AG09309 (cell line): Measurements from ENCODE around the gene CTNND1.

Source experiments
- DNase-seq: peaks from one replicate; pipeline ENCODE4 v3.0.0-alpha.2; 2010; ENCODE audit warnings: low read depth
- H3K4me3 ChIP-seq: 2 replicates; pipeline ENCODE4 v1.5.1; 2011; ENCODE audit warnings: mild to moderate bottlenecking, low read depth, low read length, moderate library complexity; ENCODE audit not compliant: control insufficient read depth
- TF ChIP-seq, protein P1 (sequence below): IDR thresholded peaks from 2 replicates; pipeline ENCODE4 v1.5.1; 2011; ENCODE audit warnings: mild to moderate bottlenecking, low read depth, low read length, inconsistent platforms; ENCODE audit not compliant: insufficient read depth, control insufficient read depth; ENCODE audit errors: missing control alignments

CTNND1 gene

DNA sequence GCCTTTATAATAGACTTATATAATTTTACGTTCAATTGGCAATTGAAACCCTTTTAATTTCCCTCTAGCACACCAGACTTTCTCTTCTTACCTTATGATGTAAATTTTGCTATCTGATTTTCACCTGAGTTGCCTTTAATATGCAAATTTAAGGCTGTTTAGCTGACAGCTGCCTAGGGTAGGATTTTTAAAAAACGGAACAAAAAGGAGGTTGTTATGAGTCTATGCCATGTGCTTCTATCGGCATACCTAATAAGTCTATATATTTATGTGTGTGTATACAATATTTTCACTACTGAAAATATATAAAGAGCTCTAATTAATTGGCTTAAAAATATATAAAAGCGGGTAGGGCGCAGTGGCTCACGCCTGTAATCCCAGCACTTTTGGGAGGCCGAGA is 32.1 kb upstream of the CTNND1 start:
- no peak overlapping the region for H3K4me3 ChIP-seq
- DNase-seq, result no peak
- TF ChIP-seq, protein P1, sequence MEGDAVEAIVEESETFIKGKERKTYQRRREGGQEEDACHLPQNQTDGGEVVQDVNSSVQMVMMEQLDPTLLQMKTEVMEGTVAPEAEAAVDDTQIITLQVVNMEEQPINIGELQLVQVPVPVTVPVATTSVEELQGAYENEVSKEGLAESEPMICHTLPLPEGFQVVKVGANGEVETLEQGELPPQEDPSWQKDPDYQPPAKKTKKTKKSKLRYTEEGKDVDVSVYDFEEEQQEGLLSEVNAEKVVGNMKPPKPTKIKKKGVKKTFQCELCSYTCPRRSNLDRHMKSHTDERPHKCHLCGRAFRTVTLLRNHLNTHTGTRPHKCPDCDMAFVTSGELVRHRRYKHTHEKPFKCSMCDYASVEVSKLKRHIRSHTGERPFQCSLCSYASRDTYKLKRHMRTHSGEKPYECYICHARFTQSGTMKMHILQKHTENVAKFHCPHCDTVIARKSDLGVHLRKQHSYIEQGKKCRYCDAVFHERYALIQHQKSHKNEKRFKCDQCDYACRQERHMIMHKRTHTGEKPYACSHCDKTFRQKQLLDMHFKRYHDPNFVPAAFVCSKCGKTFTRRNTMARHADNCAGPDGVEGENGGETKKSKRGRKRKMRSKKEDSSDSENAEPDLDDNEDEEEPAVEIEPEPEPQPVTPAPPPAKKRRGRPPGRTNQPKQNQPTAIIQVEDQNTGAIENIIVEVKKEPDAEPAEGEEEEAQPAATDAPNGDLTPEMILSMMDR, result no peak

DNA sequence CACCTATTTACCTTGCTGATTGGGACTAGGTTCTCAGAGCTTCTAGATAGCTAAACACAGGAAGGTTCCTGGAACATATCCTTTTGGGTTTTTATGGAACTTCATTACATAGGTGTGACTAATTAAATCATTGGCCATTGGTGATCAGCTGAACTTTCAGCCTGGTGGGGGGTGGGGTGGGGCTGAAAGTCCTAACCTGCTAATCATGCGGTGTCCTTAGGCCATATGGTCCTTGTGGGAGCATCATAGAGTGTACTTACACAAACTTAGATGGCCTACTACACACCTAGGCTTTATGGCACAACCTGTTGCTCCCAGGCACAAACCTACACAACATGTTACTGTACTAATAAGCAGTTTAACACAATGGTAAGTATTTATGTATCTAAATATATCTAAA is 28.9 kb upstream of the CTNND1 start:
- TF ChIP-seq, protein P1, result no peak
- no peak overlapping the region for H3K4me3 ChIP-seq
- DNase-seq, result no peak

DNA sequence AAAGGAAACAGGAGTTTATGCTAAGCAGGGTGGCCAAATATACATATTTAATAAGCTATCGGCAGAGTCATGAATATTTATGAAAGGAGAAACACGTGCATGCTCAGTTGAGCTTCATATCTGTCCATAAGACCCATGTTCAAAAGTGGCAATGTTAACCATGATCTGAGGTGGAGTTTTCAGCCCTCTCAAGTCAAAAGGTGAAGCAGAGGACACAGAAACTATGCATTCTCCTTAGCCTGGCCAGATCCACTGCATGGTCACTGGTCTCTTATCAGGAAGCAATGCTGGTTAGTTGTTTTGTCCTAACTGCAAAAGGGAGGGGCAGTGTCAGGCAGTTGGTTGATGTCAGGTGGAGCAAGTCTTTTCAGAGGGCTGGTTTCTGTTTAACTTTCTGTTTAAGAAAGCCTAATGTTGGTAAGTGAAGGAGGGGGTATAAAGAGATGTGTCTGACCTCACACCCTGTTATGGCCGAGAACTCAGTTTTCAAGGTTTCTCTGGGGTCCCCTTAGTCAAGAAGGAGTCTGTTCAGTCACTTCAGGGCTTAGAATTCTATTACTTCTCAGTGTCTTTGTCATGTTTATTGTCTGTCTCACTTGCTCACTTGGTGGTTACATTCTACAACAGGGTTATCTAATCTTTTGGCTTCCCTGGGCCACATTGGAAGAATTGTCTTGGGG is 25.8 kb upstream of the CTNND1 start:
- no peak for DNase-seq
- H3K4me3 ChIP-seq, result no peak overlapping the region
- TF ChIP-seq, protein P1, result no peak

DNA sequence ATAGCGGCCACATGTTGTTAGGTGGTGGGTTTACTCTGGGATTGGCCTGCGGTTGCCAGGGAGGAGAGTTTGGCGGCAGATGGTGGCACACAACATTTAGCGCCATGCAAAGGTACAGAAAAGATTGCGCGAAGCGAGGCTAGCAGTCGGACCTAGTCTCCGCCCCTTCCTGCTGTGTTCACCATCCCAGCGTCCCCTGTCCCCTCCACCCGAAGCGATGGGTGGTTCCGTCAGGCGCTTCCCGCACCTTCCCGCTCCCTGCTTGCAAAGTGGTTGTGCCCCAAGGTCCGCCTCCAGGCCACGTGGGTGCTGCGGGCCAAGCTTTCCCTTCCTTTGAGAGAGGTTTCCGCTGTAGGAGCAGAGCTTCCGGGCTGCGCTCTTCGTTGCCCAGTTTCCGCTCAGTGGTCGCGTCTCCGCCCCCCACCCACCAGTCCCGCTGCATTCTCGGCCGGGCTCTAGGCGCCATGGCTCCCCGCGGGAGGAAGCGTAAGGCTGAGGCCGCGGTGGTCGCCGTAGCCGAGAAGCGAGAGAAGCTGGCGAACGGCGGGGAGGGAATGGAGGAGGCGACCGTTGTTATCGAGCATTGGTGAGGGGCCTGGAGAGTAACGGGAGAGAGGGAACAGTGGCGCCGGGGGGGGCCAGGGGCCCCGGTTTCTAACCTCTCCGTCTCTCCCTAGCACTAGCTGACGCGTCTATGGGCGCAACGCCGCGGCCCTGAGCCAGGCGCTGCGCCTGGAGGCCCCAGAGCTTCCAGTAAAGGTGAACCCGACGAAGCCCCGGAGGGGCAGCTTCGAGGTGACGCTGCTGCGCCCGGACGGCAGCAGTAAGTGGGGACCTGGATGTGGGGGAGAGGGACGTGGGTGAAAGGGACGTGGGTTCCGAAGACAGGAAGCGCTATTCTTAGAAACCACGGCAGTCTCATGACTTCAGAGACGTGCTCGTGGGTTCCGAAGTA is 20.2 kb upstream of the CTNND1 start, which contains the start of gene SELENOH:
SELENOH (plus strand) TSS at position 360 of the 955 bp plus-strand sequence; CDS start at position 465, 105 bp downstream.
- DNase-seq, result peak; percentile 91
- peak within 1 kb of the TSS; percentile 68 for H3K4me3 ChIP-seq
- TF ChIP-seq, protein P1, result no peak

DNA sequence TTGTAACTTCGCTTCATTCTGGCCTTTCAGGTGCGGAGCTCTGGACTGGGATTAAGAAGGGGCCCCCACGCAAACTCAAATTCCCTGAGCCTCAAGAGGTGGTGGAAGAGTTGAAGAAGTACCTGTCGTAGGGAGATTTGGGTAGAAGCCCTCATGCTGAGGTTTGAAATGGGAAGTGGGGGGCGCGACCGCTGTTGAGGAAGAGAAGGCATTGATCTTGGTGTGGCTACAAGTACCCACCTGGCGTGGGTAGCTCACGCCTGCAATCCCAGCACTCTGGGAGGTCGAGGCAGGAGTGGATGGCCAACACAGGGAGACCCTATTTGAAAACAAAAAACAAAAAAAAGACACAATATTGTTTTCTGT is 19.5 kb upstream of the CTNND1 start:
- TF ChIP-seq, protein P1, result no peak
- peak overlapping the region; percentile 68 for H3K4me3 ChIP-seq
- no peak for DNase-seq

DNA sequence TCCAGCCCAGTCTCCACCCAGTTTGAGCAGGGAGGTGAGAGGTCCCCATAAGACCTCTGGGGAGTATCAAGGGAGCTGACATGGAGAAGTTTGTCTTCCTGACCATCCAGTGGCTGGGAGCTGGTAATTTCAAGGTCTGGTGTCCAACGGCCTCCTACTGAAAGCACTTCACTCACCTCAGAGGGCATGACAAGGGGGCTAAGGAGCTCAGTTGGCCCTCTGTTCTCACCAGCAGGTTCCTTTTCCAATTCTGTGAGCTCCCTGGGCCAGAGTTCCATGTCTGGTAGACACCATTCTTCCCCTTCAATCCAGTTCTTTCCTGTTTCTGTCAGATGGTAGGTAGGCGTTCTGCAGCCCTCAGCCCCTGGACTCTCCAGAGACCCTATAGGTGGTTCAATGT is 17.2 kb upstream of the CTNND1 start:
- no peak overlapping the region for H3K4me3 ChIP-seq
- DNase-seq, result no peak
- TF ChIP-seq, protein P1, result no peak
